Measurements from ENCODE around the gene TBC1D16.
"Not testable (repeated sequence)": the region's sequence is repeated elsewhere in the genome, so short reads cannot be mapped to it uniquely, and the experiment has no call there.

Gene TBC1D16

GRCh38 chr17:79975498-79976134 is 60.1 kb downstream of the TBC1D16 start:
- DNase-seq (ENCODE audit: low read depth in 2 of 2): no peak

GRCh38 chr17:79974566-79975497 is 60.8 kb downstream of the TBC1D16 start:
- no peak for DNase-seq (ENCODE audit: low read depth in 2 of 2)

GRCh38 chr17:79971651-79972050 is 64.0 kb downstream of the TBC1D16 start:
- no peak for DNase-seq (ENCODE audit: low read depth in 2 of 2)

- no peak for DNase-seq (ENCODE audit: low read depth in 2 of 2)
Measured at GRCh38 chr17:79970576-79971068, 65.0 kb downstream of the TBC1D16 start.

GRCh38 chr17:79969906-79970305 is 65.8 kb downstream of the TBC1D16 start:
- no peak for DNase-seq (ENCODE audit: low read depth in 2 of 2)

- DNase-seq (ENCODE audit: low read depth in 2 of 2): no peak
Measured at GRCh38 chr17:79968116-79968515, 67.6 kb downstream of the TBC1D16 start.

GRCh38 chr17:79966681-79967080 is 69.0 kb downstream of the TBC1D16 start:
- no peak for DNase-seq (ENCODE audit: low read depth in 2 of 2)

GRCh38 chr17:79965806-79966205 is 69.9 kb downstream of the TBC1D16 start:
- DNase-seq (ENCODE audit: low read depth in 2 of 2): no peak

GRCh38 chr17:79962467-79962866 is 73.2 kb downstream of the TBC1D16 start:
- DNase-seq (ENCODE audit: low read depth in 2 of 2): not testable (repeated sequence)

GRCh38 chr17:79961567-79961966 is 74.1 kb downstream of the TBC1D16 start:
- DNase-seq (ENCODE audit: low read depth in 2 of 2): not testable (repeated sequence)

GRCh38 chr17:79960788-79961522 is 74.7 kb downstream of the TBC1D16 start:
- no peak for DNase-seq (ENCODE audit: low read depth in 2 of 2)

GRCh38 chr17:79959042-79959441 is 76.6 kb downstream of the TBC1D16 start:
- no peak for DNase-seq (ENCODE audit: low read depth in 2 of 2)

GRCh38 chr17:79956853-79957252 is 78.8 kb downstream of the TBC1D16 start:
- no peak for DNase-seq (ENCODE audit: low read depth in 2 of 2)

GRCh38 chr17:79956441-79956735 is 79.3 kb downstream of the TBC1D16 start:
- not testable (repeated sequence) for DNase-seq (ENCODE audit: low read depth in 2 of 2)

GRCh38 chr17:79955691-79956440 is 79.8 kb downstream of the TBC1D16 start:
- DNase-seq (ENCODE audit: low read depth in 2 of 2): no peak

GRCh38 chr17:79955167-79955549 is 80.5 kb downstream of the TBC1D16 start:
- DNase-seq (ENCODE audit: low read depth in 2 of 2): no peak

GRCh38 chr17:79954281-79955166 is 81.1 kb downstream of the TBC1D16 start:
- no peak for DNase-seq (ENCODE audit: low read depth in 2 of 2)

- no peak for DNase-seq (ENCODE audit: low read depth in 2 of 2)
Measured at GRCh38 chr17:79953335-79953734, 82.3 kb downstream of the TBC1D16 start.

GRCh38 chr17:79952901-79953300 is 82.8 kb downstream of the TBC1D16 start:
- DNase-seq (ENCODE audit: low read depth in 2 of 2): no peak

- no peak for DNase-seq (ENCODE audit: low read depth in 2 of 2)
Measured at GRCh38 chr17:79952265-79952877, 83.3 kb downstream of the TBC1D16 start.
